SK-N-SH treated with all-trans-retinoic acid at 6 μM for 48 hours (cell line): ENCODE measurements around the gene HOXB4.

Source experiments
- POU6F1 ChIP-seq: fragments of 250-450 bp; sonication (Bioruptor Pico); IDR thresholded peaks from 2 replicates; pipeline ENCODE4 v1.8.0; 2021; ENCODE audit warnings: low read depth, mild to moderate bottlenecking, moderate library complexity, borderline replicate concordance
- TCF4 ChIP-seq: fragments of 250-450 bp; sonication (Bioruptor Pico); IDR thresholded peaks from 2 replicates; pipeline ENCODE4 v1.8.0; 2021; ENCODE audit warnings: mild to moderate bottlenecking, moderate library complexity, borderline replicate concordance

- TF ChIP-seq TCF4 (no peak), POU6F1 (CRISPR knock-in tag) (no peak)
Observed at GRCh38 chr17:48593840-48594537, 15.8 kb upstream of the HOXB4 start.
